Gastrocnemius medialis (tissue), 4 donors: ENCODE measurements around the gene RGL2.

Experiments used
- POLR2A ChIP-seq, 2 donors: fragments of 450-650 bp; IDR thresholded peaks; one replicate each; pipeline ENCODE4 v1.6.1; 2017; ENCODE audit warnings: antibody characterized with exemption in 2 of 2, mild to moderate bottlenecking in 2 of 2, moderate library complexity in 2 of 2
- TF ChIP-seq, protein P1 (sequence below), 5 experiments: fragments of 450-650 bp in 3 of 5; fragments of 200-600 bp in 2 of 5; sonication (generic) in 2 of 5; IDR thresholded peaks in 4 of 5; conservative IDR thresholded peaks in 1 of 5; 1 replicate in 4 of 5; 2 replicates in 1 of 5; pipeline ENCODE4 v1.5.1; 2016 to 2019; ENCODE audit warnings: antibody characterized with exemption in 5 of 5, mild to moderate bottlenecking in 3 of 5, moderate library complexity in 3 of 5

DNA sequence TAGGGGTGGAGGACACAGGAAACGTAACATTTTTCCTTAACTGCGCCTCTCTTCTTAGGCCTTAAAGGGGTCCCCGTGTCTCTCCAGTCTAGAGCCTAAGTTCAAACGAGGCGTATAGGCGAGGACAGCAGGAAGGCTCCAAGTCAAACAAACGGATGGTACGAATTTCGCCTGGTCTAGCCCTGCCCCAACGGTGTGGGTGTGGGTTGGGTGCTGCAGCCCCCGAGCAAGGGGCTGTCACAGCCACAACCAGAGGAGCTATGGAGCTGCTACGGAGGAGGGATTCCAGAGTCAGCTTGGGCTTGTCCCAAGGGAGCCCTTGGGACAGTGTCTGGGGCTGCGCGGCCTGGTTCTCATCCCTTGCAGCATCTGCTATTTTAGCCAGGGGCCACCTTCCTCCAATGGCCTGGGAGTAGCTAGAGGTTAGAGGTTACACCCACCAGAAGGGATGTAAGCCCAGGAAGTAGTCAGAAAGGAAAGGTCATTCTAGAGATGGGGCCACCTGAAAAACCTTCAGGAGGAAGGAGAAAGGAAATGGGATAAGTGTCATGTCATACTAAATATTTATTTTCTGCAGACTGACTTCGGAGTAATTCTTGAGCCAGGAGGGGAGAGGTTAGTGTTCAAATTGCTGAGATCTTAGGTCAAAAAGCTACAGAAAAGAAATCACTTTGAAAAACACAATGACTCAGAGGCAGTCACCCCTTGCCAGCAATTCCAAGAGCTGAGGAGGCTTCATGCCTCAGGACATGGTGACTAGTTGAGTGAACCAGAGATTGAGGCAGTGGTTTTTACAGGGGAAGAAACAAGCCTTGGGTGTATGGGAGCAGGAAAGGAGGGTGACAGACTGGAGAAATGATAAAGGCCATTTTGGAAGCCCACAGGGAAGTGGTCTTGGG lies 48.8 kb downstream of the RGL2 start:
- TF ChIP-seq, protein P1, sequence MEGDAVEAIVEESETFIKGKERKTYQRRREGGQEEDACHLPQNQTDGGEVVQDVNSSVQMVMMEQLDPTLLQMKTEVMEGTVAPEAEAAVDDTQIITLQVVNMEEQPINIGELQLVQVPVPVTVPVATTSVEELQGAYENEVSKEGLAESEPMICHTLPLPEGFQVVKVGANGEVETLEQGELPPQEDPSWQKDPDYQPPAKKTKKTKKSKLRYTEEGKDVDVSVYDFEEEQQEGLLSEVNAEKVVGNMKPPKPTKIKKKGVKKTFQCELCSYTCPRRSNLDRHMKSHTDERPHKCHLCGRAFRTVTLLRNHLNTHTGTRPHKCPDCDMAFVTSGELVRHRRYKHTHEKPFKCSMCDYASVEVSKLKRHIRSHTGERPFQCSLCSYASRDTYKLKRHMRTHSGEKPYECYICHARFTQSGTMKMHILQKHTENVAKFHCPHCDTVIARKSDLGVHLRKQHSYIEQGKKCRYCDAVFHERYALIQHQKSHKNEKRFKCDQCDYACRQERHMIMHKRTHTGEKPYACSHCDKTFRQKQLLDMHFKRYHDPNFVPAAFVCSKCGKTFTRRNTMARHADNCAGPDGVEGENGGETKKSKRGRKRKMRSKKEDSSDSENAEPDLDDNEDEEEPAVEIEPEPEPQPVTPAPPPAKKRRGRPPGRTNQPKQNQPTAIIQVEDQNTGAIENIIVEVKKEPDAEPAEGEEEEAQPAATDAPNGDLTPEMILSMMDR (IDR thresholded peaks at IDR 0.05 in 4 of 5, conservative IDR thresholded peaks at IDR 0.05 in 1 of 5): no peak
- no peak for TF ChIP-seq POLR2A (IDR thresholded peaks at IDR 0.05)
